ENCODE results near the gene PHF11.

The PHF11 gene

DNA sequence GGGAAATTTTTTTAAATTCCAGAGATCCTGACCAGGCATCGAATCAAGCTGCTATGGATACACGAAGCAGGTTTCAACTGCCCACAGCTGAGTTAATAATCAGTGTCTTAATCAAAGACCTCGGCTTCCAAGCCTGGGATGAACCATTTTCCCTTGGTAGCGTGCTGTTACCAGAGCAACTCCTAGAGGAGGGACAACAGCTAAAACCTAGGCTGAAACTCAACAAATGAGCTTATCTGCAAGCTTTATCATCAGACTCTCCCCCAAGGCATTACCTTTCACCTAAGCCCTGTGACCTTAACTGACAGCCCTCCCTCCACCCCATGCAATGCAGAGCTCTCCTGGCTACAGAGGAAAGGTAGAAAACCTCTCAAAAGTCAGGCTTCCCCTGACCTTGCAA is 49.9 kb downstream of the PHF11 start:
- TF ChIP-seq EGR1 (IDR thresholded peaks at IDR 0.05) (no peak), YY1 (IDR thresholded peaks at IDR 0.05; ENCODE audit: low read depth) (no peak), RAD21 (IDR thresholded peaks at IDR 0.05; ENCODE audit: low read depth) (no peak), CREB1 (IDR thresholded peaks at IDR 0.05; ENCODE audit: low read depth) (no peak), ZBTB7A (IDR thresholded peaks at IDR 0.05; ENCODE audit: low read depth) (no peak), FOXM1 (IDR thresholded peaks at IDR 0.05; ENCODE audit: borderline replicate concordance, low read depth) (no peak), TEAD4 (IDR thresholded peaks at IDR 0.05) (no peak)
- TF ChIP-seq, protein P1, sequence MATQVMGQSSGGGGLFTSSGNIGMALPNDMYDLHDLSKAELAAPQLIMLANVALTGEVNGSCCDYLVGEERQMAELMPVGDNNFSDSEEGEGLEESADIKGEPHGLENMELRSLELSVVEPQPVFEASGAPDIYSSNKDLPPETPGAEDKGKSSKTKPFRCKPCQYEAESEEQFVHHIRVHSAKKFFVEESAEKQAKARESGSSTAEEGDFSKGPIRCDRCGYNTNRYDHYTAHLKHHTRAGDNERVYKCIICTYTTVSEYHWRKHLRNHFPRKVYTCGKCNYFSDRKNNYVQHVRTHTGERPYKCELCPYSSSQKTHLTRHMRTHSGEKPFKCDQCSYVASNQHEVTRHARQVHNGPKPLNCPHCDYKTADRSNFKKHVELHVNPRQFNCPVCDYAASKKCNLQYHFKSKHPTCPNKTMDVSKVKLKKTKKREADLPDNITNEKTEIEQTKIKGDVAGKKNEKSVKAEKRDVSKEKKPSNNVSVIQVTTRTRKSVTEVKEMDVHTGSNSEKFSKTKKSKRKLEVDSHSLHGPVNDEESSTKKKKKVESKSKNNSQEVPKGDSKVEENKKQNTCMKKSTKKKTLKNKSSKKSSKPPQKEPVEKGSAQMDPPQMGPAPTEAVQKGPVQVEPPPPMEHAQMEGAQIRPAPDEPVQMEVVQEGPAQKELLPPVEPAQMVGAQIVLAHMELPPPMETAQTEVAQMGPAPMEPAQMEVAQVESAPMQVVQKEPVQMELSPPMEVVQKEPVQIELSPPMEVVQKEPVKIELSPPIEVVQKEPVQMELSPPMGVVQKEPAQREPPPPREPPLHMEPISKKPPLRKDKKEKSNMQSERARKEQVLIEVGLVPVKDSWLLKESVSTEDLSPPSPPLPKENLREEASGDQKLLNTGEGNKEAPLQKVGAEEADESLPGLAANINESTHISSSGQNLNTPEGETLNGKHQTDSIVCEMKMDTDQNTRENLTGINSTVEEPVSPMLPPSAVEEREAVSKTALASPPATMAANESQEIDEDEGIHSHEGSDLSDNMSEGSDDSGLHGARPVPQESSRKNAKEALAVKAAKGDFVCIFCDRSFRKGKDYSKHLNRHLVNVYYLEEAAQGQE (IDR thresholded peaks at IDR 0.05; ENCODE audit: low read depth), result no peak

DNA sequence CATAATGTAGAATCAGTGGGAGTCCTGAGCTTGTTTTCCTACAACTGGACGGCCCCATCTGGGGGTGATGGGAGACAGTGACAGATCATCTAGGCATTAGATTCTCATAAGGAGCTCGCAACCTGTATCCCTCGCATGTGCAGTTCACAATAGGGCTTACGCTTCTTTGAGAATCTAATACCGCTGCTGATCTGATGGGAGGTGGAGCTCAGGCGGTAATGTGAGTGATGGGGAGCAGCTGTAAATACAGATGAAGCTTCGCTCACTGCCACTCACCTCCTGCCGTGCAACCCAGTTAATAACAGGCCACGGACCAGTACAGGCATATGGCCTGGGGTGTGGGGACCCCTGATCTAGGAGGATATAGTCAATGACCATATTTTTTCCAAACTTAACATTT is 50.8 kb downstream of the PHF11 start:
- TF ChIP-seq RAD21 (IDR thresholded peaks at IDR 0.05; ENCODE audit: low read depth) (no peak), EP300 (IDR thresholded peaks at IDR 0.05; ENCODE audit: borderline replicate concordance) (no peak), CEBPB (IDR thresholded peaks at IDR 0.05) (no peak), CREB1 (IDR thresholded peaks at IDR 0.05; ENCODE audit: low read depth) (no peak), ZBTB7A (IDR thresholded peaks at IDR 0.05; ENCODE audit: low read depth) (no peak), FOXM1 (IDR thresholded peaks at IDR 0.05; ENCODE audit: borderline replicate concordance, low read depth) (no peak), EGR1 (IDR thresholded peaks at IDR 0.05) (no peak), TCF12 (IDR thresholded peaks at IDR 0.05; ENCODE audit: low read depth) (no peak), NFIC (IDR thresholded peaks at IDR 0.05) (no peak), YY1 (IDR thresholded peaks at IDR 0.05; ENCODE audit: low read depth) (no peak), TEAD4 (IDR thresholded peaks at IDR 0.05) (no peak), TAF1 (IDR thresholded peaks at IDR 0.05; ENCODE audit: low read depth) (no peak)
- TF ChIP-seq, protein P2, sequence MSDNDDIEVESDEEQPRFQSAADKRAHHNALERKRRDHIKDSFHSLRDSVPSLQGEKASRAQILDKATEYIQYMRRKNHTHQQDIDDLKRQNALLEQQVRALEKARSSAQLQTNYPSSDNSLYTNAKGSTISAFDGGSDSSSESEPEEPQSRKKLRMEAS (IDR thresholded peaks at IDR 0.05), result no peak
- TF ChIP-seq, protein P3, sequence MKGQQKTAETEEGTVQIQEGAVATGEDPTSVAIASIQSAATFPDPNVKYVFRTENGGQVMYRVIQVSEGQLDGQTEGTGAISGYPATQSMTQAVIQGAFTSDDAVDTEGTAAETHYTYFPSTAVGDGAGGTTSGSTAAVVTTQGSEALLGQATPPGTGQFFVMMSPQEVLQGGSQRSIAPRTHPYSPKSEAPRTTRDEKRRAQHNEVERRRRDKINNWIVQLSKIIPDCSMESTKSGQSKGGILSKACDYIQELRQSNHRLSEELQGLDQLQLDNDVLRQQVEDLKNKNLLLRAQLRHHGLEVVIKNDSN (IDR thresholded peaks at IDR 0.05), result no peak
- TF ChIP-seq, protein P1 (IDR thresholded peaks at IDR 0.05; ENCODE audit: low read depth), result no peak

DNA sequence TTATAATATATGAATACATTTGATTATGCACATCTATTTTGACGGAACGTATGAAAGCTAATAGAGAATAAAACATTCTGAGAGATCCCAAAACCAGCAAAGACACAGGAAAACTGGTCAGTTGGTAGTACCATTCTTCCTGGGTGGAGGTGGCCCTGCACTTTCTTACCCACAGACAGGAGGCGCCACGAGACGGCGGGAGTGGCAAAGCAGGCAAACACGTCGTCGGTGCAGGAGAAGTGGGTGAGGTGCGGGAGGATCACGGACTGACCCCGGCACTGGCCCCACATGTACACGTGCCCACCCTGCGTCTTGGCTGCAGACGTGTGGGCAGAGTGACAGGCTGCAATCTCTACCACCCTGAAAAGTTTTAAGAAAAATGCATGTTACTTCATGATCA is 53.5 kb downstream of the PHF11 start:
- no peak for TF ChIP-seq FOXM1 (IDR thresholded peaks at IDR 0.05; ENCODE audit: borderline replicate concordance, low read depth)
- TF ChIP-seq, protein P3 (IDR thresholded peaks at IDR 0.05), result no peak
- no peak for TF ChIP-seq YY1 (IDR thresholded peaks at IDR 0.05; ENCODE audit: low read depth)
- no peak for TF ChIP-seq TCF12 (IDR thresholded peaks at IDR 0.05; ENCODE audit: low read depth)
- no peak for TF ChIP-seq EGR1 (IDR thresholded peaks at IDR 0.05)
- TF ChIP-seq CEBPB (IDR thresholded peaks at IDR 0.05), result no peak
- TF ChIP-seq, protein P1 (IDR thresholded peaks at IDR 0.05; ENCODE audit: low read depth), result no peak

DNA sequence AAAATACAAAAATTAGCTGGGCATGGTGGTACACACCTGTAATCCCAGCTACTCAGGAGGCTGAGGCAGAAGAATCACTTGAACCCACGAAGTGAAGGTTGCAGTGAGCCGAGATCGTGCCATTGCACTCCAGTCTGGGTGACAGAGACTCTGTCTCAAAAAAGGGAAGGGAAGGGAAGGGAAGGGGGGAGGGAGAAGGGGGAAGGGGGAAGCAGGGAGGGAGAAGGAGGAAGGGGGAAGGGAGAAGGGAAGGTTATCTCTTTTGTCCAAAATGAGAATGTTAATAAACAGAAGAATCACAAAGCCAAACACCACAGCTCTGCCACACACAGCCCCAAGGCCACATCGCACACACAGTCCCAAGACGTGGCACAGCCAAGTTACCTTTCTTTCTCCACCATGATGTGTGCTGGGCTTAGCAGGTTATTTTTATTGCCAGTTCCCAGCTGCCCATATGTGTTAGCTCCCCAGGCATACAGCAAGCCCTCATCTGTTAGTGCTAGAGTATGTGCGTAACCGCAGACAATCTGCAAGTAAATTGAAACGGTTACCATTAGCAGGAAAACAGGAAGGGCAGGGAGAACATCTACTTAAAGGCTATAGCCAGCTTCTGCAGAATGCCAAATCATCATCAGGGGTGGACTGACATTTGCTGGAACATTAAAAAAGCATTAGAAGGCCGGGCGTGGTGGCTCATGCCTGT is 55.3 kb downstream of the PHF11 start:
- TF ChIP-seq YY1 (IDR thresholded peaks at IDR 0.05; ENCODE audit: low read depth), result no peak
- no peak for TF ChIP-seq TAF1 (IDR thresholded peaks at IDR 0.05; ENCODE audit: low read depth)
- no peak for TF ChIP-seq NFIC (IDR thresholded peaks at IDR 0.05)
- no peak for TF ChIP-seq ZBTB7A (IDR thresholded peaks at IDR 0.05; ENCODE audit: low read depth)
- no peak for TF ChIP-seq FOXM1 (IDR thresholded peaks at IDR 0.05; ENCODE audit: borderline replicate concordance, low read depth)

DNA sequence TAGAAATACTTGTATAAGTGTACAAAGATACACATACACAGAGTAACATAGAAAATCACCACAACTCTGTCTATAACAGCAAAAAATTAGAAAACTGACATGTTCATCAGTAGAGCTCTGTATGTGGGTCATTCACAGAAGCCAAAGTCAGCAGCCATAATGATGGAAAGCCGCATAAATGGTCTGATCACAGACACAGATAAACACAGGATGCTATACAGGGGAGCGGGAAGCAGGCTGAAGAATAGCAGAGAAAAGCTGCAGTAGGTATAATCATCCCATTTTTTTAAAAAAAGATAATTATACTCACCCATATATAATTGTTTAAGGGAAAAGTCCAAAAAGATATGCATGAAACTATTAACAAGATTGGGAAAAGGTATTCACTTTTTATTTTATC is 58.1 kb downstream of the PHF11 start:
- TF ChIP-seq, protein P3 (IDR thresholded peaks at IDR 0.05), result no peak
- no peak for TF ChIP-seq EP300 (IDR thresholded peaks at IDR 0.05; ENCODE audit: borderline replicate concordance)
- TF ChIP-seq, protein P2 (IDR thresholded peaks at IDR 0.05), result no peak
